GM12865 (cell line): ENCODE measurements around the gene TMEM174.
"Not testable (repeated sequence)": the region's sequence is repeated elsewhere in the genome, so short reads cannot be mapped to it uniquely, and the experiment has no call there.

Experiments used
- DNase-seq: peaks from one replicate; pipeline ENCODE4 v3.0.0; 2010; ENCODE audit warnings: low read depth
- H3K4me3 ChIP-seq: 2 replicates; pipeline ENCODE4 v1.5.1; 2011; ENCODE audit warnings: mild to moderate bottlenecking, low read depth, low read length, control low read depth
- CTCF ChIP-seq: IDR thresholded peaks from 2 replicates; pipeline ENCODE4 v1.5.1; 2011; ENCODE audit warnings: low read length, control low read depth, low read depth, inconsistent platforms; ENCODE audit not compliant: insufficient read depth; ENCODE audit errors: missing control alignments

Gene TMEM174

GRCh38 chr5:73199671-73200070 lies 26.7 kb downstream of the TMEM174 start:
- no peak for TF ChIP-seq CTCF
- no peak for DNase-seq

GRCh38 chr5:73201547-73202513 lies 28.8 kb downstream of the TMEM174 start:
- TF ChIP-seq CTCF, result peak; percentile 82
- DNase-seq, result peak; percentile 59
- no peak overlapping the region for H3K4me3 ChIP-seq

More at GRCh38 chr5:73199671-73200070, 26.7 kb downstream of the TMEM174 start:
- H3K4me3 ChIP-seq, result no peak overlapping the region

- no peak for DNase-seq
- TF ChIP-seq CTCF, result no peak
- no peak overlapping the region for H3K4me3 ChIP-seq
These were observed 31.3 kb downstream of the TMEM174 start for GRCh38 chr5:73204332-73204731.

- H3K4me3 ChIP-seq, result no peak overlapping the region
- TF ChIP-seq CTCF, result no peak
- DNase-seq, result no peak
These were observed 31.7 kb downstream of the TMEM174 start for GRCh38 chr5:73204733-73205132.

- no peak for DNase-seq
- TF ChIP-seq CTCF, result no peak
These were observed 32.3 kb downstream of the TMEM174 start for GRCh38 chr5:73205305-73205704.

GRCh38 chr5:73207239-73207638 lies 34.2 kb downstream of the TMEM174 start:
- not testable (repeated sequence) for H3K4me3 ChIP-seq, DNase-seq

More at GRCh38 chr5:73205305-73205704, 32.3 kb downstream of the TMEM174 start:
- no peak overlapping the region for H3K4me3 ChIP-seq

GRCh38 chr5:73209075-73209474 lies 36.1 kb downstream of the TMEM174 start:
- not testable (repeated sequence) for DNase-seq, H3K4me3 ChIP-seq

- not testable (repeated sequence) for DNase-seq, H3K4me3 ChIP-seq
These were observed 39.7 kb downstream of the TMEM174 start for GRCh38 chr5:73212693-73213092.
